Peyer's patch (tissue), 4 donors: ENCODE measurements around the gene LTA4H.

Experiments used
- CTCF ChIP-seq, 6 experiments: fragments of 450-650 bp in 4 of 6; fragments of 200-600 bp in 2 of 6; sonication (generic) in 1 of 6; IDR thresholded peaks; one replicate each; pipeline ENCODE4 v1.5.1; 2017 to 2019; ENCODE audit warnings: antibody characterized with exemption in 6 of 6, mild to moderate bottlenecking in 3 of 6, moderate library complexity in 1 of 6
- POLR2A ChIP-seq, 2 donors: fragments of 450-650 bp; IDR thresholded peaks; one replicate each; pipeline ENCODE4 v1.5.1; 2017; ENCODE audit warnings: antibody characterized with exemption in 2 of 2, mild to moderate bottlenecking in 2 of 2, moderate library complexity in 2 of 2

GRCh38 chr12:95982602-95983001, 52.8 kb downstream of the LTA4H start:
- TF ChIP-seq CTCF (IDR thresholded peaks at IDR 0.05) = no peak
- no peak for TF ChIP-seq POLR2A (IDR thresholded peaks at IDR 0.05)
